HG02852 (cell line): Measurements from ENCODE around the gene IRAK4.
"Not testable (repeated sequence)": the region's sequence is repeated elsewhere in the genome, so short reads cannot be mapped to it uniquely, and the experiment has no call there.

ENCODE experiments used
- ATAC-seq: cut with Tn5 transposase; IDR thresholded peaks from one replicate; pipeline ENCODE4 v1.9.1; 2021; ENCODE audit warnings: mild to moderate bottlenecking, moderate library complexity; ENCODE audit not compliant: unreplicated experiment

IRAK4 gene

GRCh38 chr12:43758728-43759563 is at the start of gene IRAK4, which contains the start of gene PUS7L:
Gene IRAK4, plus strand, starts transcription at chr12:43758951. Its CDS starts 9,161 bp downstream, at chr12:43768112.
Gene PUS7L, minus strand, starts transcription at chr12:43758790. Its CDS starts 3,545 bp downstream, at chr12:43755245.
- ATAC-seq: peak; percentile 93

DNA sequence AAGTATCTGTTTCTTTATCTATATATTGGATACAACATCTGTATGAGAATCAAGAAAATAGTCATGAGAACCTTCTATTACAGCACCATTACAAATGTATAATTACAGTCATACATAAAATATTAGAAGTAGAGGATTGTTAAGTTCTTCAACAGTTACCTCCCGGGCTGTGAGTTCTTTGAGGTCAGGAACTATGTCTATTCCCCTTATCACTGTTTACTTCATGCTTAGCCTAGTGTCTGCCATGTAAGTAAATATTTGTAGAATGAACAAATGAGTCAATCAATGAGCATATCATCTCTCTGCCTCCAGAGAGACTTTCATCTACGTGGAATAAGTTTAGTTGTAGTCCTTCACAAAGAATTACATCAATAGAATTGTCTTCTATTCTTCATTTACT is 47.4 kb upstream of the IRAK4 start:
- ATAC-seq: no peak

- ATAC-seq: no peak
These were observed 36.1 kb upstream of the IRAK4 start for GRCh38 chr12:43722621-43723020.

GRCh38 chr12:43723134-43723533 is 35.6 kb upstream of the IRAK4 start:
- ATAC-seq: no peak

DNA sequence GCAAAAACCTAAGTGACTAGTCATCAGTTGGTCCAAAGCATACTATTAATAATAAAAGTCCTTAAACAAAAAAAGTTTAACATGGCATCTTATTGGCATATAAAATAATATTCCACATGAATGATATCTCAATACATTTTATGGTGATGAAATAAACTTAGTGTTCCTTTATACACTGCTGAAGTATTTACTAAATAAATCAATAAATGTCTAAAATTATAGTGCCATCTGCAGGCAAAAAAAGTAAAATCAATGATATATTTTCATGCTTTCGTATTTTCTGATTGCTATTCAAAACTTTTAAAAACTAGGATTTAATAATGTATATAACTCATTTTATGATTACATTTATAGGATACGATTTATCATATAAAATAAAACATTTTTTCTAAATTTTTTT is 30.6 kb upstream of the IRAK4 start:
- ATAC-seq: no peak

DNA sequence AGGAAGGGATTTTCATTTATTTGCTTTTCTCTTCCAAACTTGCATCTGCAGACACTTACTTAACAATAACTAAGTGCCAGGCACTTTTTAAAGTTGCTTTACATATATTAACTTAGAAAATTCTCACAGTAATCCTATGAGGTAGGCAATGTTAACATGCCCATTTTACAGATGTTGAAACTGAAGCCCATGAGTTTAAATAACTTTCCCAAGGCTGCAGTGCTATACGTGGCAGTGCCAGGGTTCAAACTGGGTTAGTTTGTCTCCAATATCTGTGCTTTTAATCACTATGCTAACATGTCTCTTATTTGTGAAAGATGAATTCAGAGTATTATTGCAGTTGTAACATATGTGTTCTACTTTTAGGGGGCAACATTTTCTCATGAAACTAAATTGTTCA is 30.1 kb upstream of the IRAK4 start:
- ATAC-seq: no peak

GRCh38 chr12:43730283-43730682 is 28.5 kb upstream of the IRAK4 start:
- no peak for ATAC-seq

GRCh38 chr12:43733687-43734086 is 25.1 kb upstream of the IRAK4 start:
- no peak for ATAC-seq

GRCh38 chr12:43736927-43737440 is 21.8 kb upstream of the IRAK4 start:
- no peak for ATAC-seq

DNA sequence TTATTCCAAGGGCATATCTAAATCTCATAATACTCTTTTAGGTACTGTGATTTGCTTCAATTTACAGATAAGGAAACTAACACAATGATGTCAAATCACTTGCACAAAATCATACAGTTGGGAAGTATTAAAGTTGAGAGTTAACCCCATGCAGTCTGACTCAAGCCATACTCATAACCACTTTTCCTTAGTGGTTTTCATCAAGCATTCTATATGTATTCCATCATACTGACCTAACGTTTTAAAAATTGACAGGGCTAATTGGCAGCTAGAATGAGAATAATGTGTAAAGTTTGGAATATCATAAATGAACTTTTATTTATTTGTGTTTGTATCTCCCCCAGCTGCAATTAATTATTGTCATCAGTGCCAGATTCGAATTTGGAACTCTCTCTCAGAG is 21.1 kb upstream of the IRAK4 start:
- no peak for ATAC-seq

- ATAC-seq: peak; percentile 83
These were observed 18.1 kb upstream of the IRAK4 start for GRCh38 chr12:43740511-43741100.

- ATAC-seq: no peak
These were observed 16.6 kb upstream of the IRAK4 start for GRCh38 chr12:43742106-43742505.

DNA sequence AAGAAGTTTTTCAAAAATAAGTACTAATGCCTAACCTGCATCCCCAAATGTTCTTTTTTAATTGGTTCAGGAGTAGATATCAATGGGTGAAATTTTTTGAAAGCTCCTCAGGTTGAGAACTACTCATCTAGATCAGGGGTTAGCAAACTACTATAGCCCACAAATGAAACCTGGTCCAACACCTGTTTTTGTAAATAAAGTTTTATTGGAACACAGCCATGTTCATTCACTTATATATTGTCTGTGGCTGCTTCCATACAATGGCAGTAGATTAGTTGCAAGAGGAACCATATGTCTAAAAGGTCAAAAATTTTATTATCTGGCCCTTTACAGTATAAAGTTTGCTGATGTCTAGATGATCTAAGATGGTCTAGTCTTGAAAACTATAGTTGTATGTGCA is 13.9 kb upstream of the IRAK4 start:
- no peak for ATAC-seq

GRCh38 chr12:43749016-43749415 is 9.7 kb upstream of the IRAK4 start:
- no peak for ATAC-seq

- ATAC-seq: no peak
These were observed 7.9 kb upstream of the IRAK4 start for GRCh38 chr12:43750814-43751213.

DNA sequence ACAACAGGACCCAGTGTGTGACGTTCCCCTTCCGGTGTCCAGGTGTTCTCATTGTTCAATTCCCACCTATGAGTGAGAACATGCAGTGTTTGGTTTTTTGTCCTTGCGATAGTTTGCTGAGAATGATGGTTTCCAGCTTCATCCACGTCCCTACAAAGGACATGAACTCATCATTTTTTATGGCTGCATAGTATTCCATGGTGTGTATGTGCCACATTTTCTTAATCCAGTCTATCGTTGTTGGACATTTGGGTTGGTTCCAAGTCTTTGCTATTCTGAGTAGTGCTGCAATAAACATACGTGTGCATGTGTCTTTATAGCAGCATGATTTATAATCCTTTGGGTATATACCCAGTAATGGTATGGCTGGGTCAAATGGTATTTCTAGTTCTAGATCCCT is 7.4 kb upstream of the IRAK4 start:
- ATAC-seq: not testable (repeated sequence)

DNA sequence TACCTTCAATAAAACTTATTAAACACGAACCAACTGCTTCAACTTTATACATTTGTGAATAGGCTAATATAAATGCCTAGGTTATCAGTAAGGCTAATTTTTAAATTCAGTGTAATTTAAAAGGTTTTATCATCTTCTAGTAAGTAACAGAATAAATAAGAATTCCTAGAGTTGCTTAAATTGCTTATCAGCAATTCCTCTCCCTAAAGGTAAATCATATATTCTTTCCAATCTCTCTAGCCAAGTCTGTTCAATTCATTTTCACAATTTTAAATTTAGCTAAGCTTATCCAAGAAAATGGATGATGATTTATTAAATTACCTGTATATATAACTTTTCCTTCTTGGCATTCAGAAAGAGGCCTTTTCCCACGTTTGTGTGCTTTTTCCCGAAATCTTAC is 4.7 kb upstream of the IRAK4 start:
- no peak for ATAC-seq

GRCh38 chr12:43758247-43758727 is 464 bp upstream of the IRAK4 start:
- peak; percentile 3 for ATAC-seq

GRCh38 chr12:43760396-43760795 is 1.6 kb downstream of the IRAK4 start:
- ATAC-seq: no peak

DNA sequence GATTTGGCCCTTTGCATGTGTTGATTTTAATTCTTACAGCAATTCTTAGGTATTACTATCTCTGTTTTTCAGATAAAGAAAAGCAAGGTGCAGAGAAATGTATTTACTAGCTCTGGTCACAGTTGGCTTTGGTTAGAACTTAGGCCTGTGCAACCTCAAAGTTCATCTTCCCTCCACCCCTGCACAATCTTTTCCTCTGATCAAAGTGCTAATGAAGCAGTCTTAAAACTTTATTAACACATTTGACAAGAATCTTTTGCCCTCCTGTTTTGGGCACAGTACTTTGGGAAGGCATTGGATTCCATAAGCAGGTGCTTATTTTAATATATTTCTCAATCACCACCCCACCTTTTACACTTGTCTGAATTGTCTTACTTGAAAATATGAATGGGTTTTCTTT is 2.7 kb downstream of the IRAK4 start:
- no peak for ATAC-seq

- no peak for ATAC-seq
These were observed 3.8 kb downstream of the IRAK4 start for GRCh38 chr12:43762596-43762995.

DNA sequence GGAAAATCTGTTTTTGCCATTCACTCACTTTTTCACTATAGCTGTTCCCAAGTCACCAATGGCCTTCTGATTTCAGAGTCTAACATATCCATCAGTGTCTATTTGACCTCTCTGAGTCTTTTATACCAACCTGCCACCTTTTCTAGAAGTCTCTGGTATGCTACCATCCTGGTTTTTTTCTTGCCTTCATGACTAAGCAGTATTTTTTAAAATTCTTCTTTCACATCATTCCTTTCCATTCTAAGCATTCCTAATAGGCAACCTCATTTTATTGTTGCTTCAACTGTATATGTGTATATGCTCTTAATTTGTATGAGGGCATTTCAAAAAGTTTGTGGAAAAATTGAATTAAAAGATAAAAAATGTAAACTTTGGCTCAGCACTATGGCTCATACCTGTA is 5.0 kb downstream of the IRAK4 start:
- no peak for ATAC-seq
